ENCODE measurements around the gene OBP2A.

GRCh38 chr9:135551031-135551430 is 5.1 kb downstream of the OBP2A start:
- TF ChIP-seq POLR2AphosphoS5 (IDR thresholded peaks at IDR 0.05; ENCODE audit: insufficient read depth in 1 of 2, low read depth in 1 of 2) (no peak), CTCF (IDR thresholded peaks at IDR 0.05) (no peak)
